ENCODE measurements around the gene LRP6. TPM values are rescaled to one million over a fixed set of nuclear protein-coding genes. Genes with fewer than 3 reads are reported as not detected.

The LRP6 gene
- total RNA-seq, 1 experiment from 2014 or later, result 15.5 TPM

DNA sequence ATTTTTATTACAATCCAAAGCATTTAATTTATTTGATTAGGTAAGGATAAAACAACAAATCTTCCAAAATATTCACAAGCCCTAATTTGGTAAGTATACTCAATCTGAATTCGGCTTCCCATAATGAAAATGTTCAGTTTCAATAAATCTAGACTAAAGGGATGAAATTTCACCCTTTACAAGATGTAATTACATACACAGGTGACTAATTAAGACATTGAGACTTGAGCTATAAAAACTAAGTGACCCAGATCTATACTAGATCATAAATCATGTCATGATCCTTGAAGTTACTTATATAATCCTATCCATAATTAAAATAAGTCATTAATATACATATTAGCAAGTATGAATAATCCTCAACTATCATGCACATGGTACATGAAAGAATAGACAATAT lies 36.6 kb downstream of the LRP6 start:
- H3K9ac ChIP-seq (ENCODE audit: low read length), result no peak overlapping the region
- 0 out of 2 replicates have a peak, but pooled peaks cover 5% of the 10 kb centered on the region for H3K4me1 ChIP-seq (ENCODE audit: insufficient read depth, low read length)
- POLR2A ChIA-PET (ENCODE audit: unreplicated experiment), result no interaction called here
- intact Hi-C loops (cut with micrococcal nuclease), result no loop called here
- no peaks in the 10 kb centered on the region for H4K20me1 ChIP-seq (ENCODE audit: low read length)
- no peak overlapping the region for H2AFZ ChIP-seq (ENCODE audit: low read length)
- H3K27me3 ChIP-seq (ENCODE audit: low read length), result no peaks in the 10 kb centered on the region
- TF ChIP-seq, protein P1, sequence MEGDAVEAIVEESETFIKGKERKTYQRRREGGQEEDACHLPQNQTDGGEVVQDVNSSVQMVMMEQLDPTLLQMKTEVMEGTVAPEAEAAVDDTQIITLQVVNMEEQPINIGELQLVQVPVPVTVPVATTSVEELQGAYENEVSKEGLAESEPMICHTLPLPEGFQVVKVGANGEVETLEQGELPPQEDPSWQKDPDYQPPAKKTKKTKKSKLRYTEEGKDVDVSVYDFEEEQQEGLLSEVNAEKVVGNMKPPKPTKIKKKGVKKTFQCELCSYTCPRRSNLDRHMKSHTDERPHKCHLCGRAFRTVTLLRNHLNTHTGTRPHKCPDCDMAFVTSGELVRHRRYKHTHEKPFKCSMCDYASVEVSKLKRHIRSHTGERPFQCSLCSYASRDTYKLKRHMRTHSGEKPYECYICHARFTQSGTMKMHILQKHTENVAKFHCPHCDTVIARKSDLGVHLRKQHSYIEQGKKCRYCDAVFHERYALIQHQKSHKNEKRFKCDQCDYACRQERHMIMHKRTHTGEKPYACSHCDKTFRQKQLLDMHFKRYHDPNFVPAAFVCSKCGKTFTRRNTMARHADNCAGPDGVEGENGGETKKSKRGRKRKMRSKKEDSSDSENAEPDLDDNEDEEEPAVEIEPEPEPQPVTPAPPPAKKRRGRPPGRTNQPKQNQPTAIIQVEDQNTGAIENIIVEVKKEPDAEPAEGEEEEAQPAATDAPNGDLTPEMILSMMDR (conservative IDR thresholded peaks at IDR 0.05; ENCODE audit: low read depth, low read length), result no peak
- TF ChIP-seq EZH2phosphoT487 (IDR thresholded peaks at IDR 0.05; ENCODE audit: borderline replicate concordance, low read length), result no peak
- no peak for TF ChIP-seq EZH2 (IDR thresholded peaks at IDR 0.05; ENCODE audit: low read length, unreplicated experiment)
- no peak overlapping the region for H3K4me2 ChIP-seq (ENCODE audit: low read length)
- H3K4me3 ChIP-seq (ENCODE audit: low read length), result no peak overlapping the region
- CTCF ChIA-PET, result no interaction called here
- no peaks in the 10 kb centered on the region for H3F3A ChIP-seq (ENCODE audit: low read length, unreplicated experiment)
- peaks cover 66% of the 10 kb centered on the region for H3K79me2 ChIP-seq (ENCODE audit: low read length)
- no TSS peak for BruUV-seq (replicated peaks)
- H3K9me2 ChIP-seq (replicated peaks; ENCODE audit: low read length), result no peaks in the 10 kb centered on the region
- no peaks in the 10 kb centered on the region for H3K36me3 ChIP-seq (ENCODE audit: low read depth, low read length)
- H3K9me3 ChIP-seq (ENCODE audit: low read length), result no peaks in the 10 kb centered on the region
- no peak for ATAC-seq
- H3K27ac ChIP-seq (ENCODE audit: low read length), result no peak overlapping the region
- no peak for DNase-seq

- no TSS peak for BruUV-seq (replicated peaks)
- intact Hi-C loops (cut with micrococcal nuclease), result no loop called here
- Histone ChIP-seq H3K27ac (ENCODE audit: low read length) (no peak overlapping the region), H3K4me3 (ENCODE audit: low read length) (no peak overlapping the region), H3F3A (ENCODE audit: low read length, unreplicated experiment) (no peaks in the 10 kb centered on the region), H3K4me2 (ENCODE audit: low read length) (no peak overlapping the region), H4K20me1 (ENCODE audit: low read length) (no peaks in the 10 kb centered on the region), H3K9ac (ENCODE audit: low read length) (no peak overlapping the region), H3K27me3 (ENCODE audit: low read length) (no peaks in the 10 kb centered on the region), H3K79me2 (ENCODE audit: low read length) (peaks cover 66% of the 10 kb centered on the region), H3K4me1 (ENCODE audit: insufficient read depth, low read length) (0 out of 2 replicates have a peak, but pooled peaks cover 5% of the 10 kb centered on the region), H3K9me3 (ENCODE audit: low read length) (no peaks in the 10 kb centered on the region), H2AFZ (ENCODE audit: low read length) (no peak overlapping the region), H3K9me2 (replicated peaks; ENCODE audit: low read length) (no peaks in the 10 kb centered on the region), H3K36me3 (ENCODE audit: low read depth, low read length) (no peaks in the 10 kb centered on the region)
- POLR2A ChIA-PET (ENCODE audit: unreplicated experiment), result no interaction called here
- no peak for ATAC-seq
- no peak for DNase-seq
- CTCF ChIA-PET, result no interaction called here
- TF ChIP-seq, protein P1 (conservative IDR thresholded peaks at IDR 0.05; ENCODE audit: low read depth, low read length), result no peak
- TF ChIP-seq EZH2phosphoT487 (IDR thresholded peaks at IDR 0.05; ENCODE audit: borderline replicate concordance, low read length) (no peak), EZH2 (IDR thresholded peaks at IDR 0.05; ENCODE audit: low read length, unreplicated experiment) (no peak)
Observed at GRCh38 chr12:12229556-12230092, 37.2 kb downstream of the LRP6 start.

DNA sequence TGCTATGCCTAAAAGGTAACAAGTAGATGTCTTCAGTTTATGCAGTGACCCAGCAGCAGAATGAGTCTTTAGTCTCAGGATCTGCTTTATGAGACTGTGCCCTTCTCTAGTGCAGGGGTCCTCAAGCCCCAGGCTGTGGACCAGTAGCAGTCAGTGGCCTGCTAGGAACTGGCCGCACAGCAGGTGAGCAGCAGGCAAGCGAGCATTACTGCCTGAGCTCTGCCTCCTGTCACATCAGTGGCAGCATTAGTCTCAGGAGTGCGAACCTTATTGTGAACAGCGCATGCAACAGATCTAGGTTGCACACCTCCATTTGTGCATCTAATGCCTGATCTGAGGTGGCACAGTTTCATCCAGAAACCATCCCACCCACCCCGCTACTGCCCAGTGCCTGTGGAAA lies 38.4 kb downstream of the LRP6 start:
- Histone ChIP-seq H3K36me3 (ENCODE audit: low read depth, low read length) (no peaks in the 10 kb centered on the region), H3K9me2 (replicated peaks; ENCODE audit: low read length) (no peaks in the 10 kb centered on the region), H3K4me3 (ENCODE audit: low read length) (no peak overlapping the region), H4K20me1 (ENCODE audit: low read length) (no peaks in the 10 kb centered on the region), H3K79me2 (ENCODE audit: low read length) (peaks cover 72% of the 10 kb centered on the region), H3K27me3 (ENCODE audit: low read length) (no peaks in the 10 kb centered on the region), H3F3A (ENCODE audit: low read length, unreplicated experiment) (no peaks in the 10 kb centered on the region), H3K4me2 (ENCODE audit: low read length) (no peak overlapping the region), H2AFZ (ENCODE audit: low read length) (no peak overlapping the region), H3K27ac (ENCODE audit: low read length) (no peak overlapping the region), H3K9me3 (ENCODE audit: low read length) (no peaks in the 10 kb centered on the region), H3K9ac (ENCODE audit: low read length) (no peak overlapping the region), H3K4me1 (ENCODE audit: insufficient read depth, low read length) (0 out of 2 replicates have a peak, but pooled peaks cover 5% of the 10 kb centered on the region)
- ATAC-seq (no peak), DNase-seq (no peak)
- TF ChIP-seq EZH2 (IDR thresholded peaks at IDR 0.05; ENCODE audit: low read length, unreplicated experiment) (no peak), EZH2phosphoT487 (IDR thresholded peaks at IDR 0.05; ENCODE audit: borderline replicate concordance, low read length) (no peak)
- TF ChIP-seq, protein P1 (conservative IDR thresholded peaks at IDR 0.05; ENCODE audit: low read depth, low read length), result no peak
- ChIA-PET CTCF (no interaction called here), POLR2A (ENCODE audit: unreplicated experiment) (no interaction called here)
- intact Hi-C loops (cut with micrococcal nuclease), result no loop called here
- no TSS peak for BruUV-seq (replicated peaks)

All from PC-3 (cell line).